NCI-H82 (cell line): Measurements from ENCODE around the gene PTPN18.
"Not testable (repeated sequence)": the region's sequence is repeated elsewhere in the genome, so short reads cannot be mapped to it uniquely, and the experiment has no call there.

Experiments
- DNase-seq: peaks from one replicate; lab custom pipeline; 2025; lab: John Stamatoyannopoulos, UW

PTPN18 gene, protein sequence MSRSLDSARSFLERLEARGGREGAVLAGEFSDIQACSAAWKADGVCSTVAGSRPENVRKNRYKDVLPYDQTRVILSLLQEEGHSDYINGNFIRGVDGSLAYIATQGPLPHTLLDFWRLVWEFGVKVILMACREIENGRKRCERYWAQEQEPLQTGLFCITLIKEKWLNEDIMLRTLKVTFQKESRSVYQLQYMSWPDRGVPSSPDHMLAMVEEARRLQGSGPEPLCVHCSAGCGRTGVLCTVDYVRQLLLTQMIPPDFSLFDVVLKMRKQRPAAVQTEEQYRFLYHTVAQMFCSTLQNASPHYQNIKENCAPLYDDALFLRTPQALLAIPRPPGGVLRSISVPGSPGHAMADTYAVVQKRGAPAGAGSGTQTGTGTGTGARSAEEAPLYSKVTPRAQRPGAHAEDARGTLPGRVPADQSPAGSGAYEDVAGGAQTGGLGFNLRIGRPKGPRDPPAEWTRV

DNA sequence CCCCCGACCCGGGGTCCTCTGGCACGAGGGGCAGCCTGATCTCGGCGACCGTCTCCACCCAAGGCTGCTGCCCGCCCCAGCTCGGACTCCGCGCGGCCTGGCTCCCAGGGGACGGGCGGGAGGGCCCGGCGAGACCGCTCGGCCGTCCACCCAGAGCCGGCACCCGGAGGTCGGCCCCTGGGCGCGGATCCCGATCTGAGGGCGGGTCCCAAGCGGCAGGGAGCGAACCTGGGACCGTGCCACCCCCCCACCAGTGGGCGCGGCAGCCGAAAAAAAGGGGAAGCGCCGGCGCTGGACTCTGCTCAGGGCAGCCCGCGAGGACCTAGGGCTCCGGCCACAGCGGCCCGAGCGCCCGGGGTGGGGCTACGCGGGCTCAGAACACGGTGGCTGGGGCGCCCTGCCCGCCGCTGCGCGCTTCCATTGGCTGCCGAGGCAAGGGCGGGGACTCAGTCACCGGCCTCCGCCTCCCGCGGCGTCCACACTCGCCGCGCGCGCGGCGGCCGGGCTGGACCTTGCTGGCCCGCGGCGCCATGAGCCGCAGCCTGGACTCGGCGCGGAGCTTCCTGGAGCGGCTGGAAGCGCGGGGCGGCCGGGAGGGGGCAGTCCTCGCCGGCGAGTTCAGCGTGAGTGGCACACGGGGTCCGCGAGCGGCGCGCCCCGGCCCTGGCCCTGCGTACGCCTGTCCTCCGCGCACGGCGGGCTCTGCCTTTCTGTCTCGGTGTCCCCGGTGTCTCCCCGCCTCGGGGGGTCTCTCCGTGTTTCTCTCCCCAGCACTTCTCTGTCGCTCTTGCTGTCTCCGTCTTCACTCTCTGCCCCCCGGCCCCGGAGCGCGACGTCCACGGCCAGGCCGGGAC, at the start of gene PTPN18:
PTPN18 (plus strand) TSS at position 479 of the 854 bp plus-strand sequence; CDS start at position 531, 52 bp downstream.
- DNase-seq: peak; percentile 85

DNA sequence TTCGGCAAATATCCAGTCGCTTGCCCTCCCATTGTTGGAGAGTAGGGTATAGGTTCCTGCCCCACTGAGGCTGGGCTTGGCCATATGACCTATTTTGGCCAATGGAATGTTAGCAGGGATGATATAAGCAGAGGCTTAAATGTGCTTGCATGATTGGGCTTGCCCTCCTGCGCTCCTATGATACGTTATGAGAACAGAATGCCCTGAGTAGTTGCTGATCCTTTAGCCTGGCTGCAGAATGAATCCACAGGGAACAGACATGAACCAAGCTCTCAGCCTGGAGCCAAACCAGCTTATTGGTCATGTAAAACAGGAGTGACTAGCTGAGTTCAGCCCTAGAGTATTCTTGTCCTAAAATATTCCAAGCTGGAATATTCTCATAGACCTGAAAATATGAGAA, 48.0 kb upstream of the PTPN18 start:
- no peak for DNase-seq

DNA sequence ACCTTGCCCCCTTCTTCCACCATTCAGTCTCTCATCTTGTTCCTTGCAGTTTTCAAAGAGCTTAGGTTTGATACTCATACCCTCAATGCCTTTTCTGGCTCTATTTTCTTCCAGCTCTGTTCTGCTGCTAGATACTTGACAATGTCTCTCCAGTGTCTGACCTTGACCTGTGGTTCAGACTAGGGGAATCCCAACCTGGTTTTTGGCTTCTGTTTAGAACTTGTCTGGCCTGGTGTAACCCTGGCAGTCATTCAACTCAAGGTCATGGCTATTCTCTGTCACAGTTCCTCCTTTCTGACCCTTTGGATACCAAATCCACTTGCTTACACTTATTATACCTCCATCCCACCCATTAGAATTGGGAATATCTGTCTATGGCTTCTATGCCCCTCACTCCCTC, 45.0 kb upstream of the PTPN18 start:
- DNase-seq: no peak

DNA sequence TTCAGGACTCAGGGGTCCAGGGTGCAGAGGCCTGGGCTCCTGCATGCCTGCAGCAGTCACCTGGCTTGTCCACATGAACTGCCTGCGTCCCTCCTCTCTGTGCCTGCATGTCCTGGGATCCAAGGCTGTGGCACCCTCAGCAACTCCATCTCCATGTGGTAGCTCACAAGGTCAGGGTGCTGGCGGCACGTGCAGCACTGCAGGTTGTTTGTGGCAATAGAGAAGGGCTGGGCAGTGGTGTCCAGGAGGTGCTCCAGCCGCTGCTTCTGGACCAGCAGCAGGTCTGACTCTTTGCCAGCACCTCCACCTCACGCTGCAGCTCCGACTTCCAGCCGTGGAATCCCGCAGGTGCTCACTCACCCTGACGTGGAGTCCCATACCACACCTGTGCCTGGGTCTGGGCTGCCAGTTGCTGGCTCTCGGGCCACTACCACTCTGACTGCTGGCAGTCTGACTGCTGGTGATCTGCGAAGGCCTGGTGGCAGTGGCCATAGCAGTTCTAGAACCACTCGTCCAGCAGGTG, 42.0 kb upstream of the PTPN18 start:
- DNase-seq: no peak

DNA sequence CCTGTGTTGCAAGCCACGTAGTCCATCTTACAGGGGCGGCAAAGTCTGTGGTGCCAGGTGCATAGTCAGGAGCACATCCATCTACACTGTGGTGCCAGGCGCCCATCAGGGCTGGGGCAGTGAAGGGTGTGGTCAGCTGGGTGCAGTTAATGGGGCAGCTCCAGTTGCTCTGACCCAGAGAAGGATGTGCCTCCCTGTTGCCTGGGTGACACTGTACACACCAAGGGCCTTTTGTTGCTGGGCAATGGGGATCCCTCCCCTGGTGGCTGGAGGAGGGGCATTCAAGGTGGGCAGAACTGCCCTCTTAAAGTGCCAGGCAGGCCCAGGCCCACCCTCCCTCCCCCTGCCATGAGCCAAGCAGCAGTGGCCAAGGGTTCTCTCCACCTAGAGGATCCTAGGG, 41.5 kb upstream of the PTPN18 start:
- no peak for DNase-seq

DNA sequence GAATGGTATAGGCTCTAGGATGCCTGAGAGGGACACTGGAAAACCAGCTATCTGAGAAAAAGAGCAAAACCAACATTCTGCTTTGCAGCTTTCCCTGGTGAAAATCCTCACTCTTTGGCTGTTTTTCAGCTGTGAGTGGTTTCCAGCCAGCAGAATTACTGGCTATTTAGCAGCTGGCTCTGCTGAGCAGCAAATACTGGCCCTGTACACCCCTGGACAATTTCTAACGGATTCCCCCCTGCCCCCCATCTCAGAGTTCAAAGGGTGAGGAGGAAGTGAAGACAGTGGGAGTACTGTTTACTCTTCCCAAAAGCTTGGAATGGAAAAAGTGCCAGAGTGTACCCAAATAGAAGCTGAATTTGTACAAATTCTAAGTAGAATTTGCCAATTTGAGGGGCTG, 39.3 kb upstream of the PTPN18 start:
- no peak for DNase-seq

DNA sequence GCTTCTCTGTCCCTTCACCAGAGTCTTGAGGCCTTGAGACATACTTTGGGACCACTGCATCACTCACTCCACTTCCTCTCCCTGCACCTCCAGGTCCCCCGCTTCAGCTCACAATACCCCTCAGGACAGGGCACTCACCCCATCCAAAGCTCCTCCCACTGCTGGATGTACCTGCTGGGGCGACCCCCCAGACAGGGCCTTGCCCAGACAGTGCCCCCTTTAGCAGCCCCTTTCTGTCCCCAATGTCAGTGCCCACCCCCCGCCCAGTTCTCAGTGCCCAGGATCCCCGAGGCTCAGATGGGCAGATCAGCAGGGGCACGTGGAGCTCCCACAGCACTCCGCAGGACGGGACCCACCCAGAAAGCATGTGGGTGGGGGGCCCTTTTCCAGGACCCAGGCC, 37.0 kb upstream of the PTPN18 start:
- no peak for DNase-seq

DNA sequence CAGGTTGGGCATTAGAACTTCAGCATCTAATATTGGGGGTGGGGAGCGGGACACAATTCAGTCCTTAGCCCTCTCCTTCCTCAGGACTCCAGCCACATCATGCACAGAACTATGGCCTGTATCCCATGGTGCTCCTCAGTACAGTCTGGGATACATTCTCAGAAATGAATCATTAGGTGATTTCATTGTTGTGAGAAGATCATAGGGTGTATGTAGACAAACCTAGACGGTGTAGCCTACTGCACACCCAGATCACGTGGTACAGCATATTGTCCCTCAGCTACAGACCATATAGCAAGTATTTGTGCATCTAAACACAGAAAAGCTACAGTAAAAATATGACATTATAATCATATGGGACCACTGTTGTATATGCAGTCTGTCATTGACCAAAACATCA, 36.3 kb upstream of the PTPN18 start:
- no peak for DNase-seq

DNA sequence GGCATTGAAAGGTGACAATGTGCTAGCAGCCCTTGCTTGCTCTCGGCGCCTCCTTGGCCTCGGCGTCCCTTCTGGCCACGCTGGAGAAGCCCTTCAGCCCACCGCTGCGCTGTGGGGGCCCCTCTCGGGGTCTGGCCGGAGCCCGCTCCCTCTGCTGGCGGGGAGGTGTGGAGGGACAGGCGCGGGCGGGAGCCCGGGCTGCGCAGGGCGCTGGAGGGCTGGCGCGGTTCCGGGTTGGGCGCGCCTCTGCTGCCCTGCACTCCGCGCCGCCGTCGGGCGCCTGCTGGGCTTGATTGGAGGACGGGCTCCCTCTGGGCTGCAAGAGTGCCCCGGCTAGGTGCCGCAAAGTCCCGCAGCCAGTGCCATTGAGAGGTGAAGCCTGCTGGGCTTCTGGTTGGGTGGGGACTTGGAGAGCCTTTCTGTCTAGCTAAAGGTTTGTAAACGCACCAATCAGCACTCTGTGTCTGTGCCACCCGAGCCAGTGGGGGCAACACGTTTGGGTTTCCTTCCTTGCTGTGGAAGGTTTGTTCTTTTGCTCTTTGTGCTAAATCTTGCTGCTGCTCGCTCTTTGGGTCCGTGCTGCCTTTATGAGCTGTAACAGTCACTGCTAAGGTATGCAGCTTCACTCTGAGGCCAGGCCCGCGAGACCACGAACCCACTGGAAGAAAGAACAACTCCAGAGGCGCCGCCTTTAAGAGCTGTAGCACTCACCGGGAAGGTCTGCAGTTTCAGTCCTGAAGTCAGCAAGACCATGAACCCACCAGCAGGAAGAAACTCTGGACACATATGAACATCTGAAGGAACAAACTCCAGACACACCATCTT, 27.9 kb upstream of the PTPN18 start:
- no peak for DNase-seq

DNA sequence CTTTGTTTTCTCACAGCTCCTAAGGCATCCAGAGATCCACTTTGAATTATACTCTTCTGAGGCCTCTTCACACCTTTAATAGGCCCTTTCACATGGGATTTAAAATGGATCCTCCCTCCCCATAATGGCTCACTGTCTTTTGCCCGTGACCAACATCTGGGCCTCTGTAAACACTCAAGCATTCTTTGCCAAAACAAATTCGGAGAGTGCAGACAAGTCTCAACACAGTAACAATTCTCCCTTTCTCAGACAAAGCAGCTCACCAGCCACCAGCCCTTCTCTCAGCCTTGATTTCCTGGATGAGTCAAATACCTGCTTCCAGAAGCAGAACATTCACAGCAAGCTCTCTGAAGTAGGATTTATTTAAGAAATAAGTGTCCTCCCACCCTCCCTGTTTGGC, 27.1 kb upstream of the PTPN18 start:
- DNase-seq: no peak

DNA sequence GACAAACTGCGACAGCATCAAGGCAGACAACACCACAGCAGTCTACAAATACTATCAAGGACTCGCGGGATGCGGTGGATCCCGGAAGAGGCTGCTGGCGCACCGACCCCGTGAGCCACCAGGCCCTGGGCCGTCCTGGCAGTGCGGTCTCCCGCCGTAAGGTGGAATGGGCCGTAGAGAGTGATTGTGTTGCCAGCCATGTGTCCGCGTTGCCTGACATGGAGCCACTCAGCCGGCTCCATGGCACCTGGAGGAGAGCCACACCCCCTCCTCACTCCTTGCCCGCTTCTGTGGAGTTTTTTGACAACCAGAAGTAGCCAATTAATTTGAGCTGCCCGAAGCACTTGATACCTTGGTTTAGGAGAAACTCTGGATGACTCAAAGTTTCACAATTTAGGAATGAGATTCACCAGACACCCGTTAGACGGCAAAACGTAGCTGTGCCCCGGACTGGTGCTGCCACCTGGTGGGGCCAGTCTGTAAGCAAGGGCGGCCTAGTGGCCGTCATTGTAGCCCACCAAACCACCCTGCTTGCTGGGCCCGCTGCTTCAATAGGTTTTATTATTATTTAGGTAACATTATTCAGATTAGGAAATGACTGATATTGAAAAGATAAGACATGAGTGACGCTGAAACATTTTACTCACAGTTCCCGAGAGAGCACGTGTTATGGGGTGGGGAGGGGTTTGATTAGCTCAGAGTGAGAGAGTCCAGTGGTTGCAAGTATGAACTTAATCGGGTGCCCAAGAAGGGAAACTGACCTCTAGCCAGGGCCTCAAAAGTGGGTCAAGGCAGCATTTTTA, 23.4 kb upstream of the PTPN18 start:
- DNase-seq: peak; percentile 85

DNA sequence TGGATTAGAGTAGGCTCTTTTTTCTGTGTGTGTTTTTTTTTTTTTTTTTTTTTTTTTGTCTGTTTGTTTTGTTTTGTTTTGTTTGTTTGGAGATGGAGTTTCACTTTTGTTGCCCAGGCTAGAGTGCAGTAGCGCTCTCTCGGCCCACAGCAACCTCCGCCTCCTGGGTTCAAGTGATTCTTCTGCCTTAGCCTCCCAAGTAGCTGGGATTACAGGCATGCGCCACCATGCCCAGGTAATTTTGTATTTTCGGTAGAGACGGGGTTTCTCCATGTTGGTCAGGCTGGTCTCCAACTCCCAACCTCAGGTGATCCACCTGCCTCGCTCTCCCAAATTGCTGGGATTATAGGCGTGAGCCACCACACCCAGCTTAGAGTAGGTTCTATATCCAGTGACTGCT, 22.6 kb upstream of the PTPN18 start:
- DNase-seq: not testable (repeated sequence)

DNA sequence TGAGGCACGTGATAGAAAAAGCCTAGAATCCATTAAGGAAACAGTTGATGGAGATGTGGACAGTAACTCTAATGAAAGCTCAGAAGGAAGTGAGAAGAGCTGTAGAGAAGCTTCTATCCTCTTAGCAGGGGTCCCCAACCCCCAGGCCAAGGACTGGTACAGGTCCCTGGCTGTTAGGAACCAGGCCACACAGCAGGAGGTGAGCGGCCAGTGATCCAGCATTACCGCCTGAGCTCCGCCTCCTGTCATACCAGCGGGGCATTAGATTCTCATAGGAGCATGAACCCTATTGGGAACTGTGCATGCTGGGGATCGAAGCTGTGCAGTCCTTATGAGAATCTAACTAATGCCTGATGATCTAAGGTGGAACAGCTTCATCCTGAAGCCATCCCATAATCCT, 21.8 kb upstream of the PTPN18 start:
- DNase-seq: peak; percentile 18

DNA sequence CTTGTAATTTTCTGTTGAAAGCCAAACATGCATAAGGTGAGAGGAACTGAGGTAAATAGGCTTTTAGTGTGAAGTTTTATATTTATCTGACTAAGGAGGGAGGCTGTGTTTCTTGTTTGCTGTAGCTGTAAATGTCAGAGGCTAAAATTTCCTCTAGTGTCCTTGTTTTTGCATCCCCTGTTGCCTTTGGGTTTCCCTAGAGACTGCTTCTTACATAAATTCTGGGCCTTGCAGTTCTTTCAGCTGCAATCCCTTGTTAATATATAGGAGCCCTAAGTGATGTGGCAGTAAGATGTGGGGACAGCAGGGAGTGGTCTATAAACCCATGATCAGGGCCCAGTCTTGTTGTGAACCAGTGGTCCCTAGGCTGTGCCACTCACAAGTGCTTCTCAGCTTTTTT, 20.6 kb upstream of the PTPN18 start:
- no peak for DNase-seq

DNA sequence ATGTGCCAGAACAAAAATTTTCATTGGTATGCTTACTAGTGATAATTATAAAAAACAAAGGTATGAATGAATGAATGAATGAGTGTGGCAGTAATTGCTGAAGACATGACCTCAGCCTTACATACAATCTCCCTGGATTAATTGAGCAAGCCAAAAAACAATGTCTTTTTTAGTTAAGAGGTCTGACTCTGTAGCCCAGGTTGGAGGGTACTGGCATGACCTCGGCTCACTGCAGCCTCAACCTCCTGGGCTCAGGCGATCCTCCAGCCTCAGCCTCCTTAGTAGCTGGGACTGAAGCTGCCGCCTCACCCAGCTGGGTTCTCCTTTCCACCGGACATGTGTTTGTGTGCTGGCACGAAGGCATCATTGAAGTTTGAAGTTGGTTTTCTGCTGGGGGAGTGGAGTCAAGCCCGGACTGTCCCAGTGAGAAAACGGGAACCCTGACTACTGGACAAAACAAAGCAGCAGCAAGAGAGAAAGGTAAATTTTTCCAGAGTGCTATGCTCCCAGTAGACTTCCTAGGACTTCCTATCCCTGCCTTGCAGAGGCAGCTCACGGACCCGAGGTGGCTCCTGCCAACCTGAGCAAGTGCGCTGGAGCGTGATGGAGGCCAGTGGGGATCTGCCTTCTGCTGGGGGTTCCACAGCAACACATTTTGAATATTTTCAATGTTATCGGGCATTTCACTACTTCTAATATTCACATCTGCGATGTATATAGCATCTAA, 19.5 kb upstream of the PTPN18 start:
- DNase-seq: peak; percentile 50

DNA sequence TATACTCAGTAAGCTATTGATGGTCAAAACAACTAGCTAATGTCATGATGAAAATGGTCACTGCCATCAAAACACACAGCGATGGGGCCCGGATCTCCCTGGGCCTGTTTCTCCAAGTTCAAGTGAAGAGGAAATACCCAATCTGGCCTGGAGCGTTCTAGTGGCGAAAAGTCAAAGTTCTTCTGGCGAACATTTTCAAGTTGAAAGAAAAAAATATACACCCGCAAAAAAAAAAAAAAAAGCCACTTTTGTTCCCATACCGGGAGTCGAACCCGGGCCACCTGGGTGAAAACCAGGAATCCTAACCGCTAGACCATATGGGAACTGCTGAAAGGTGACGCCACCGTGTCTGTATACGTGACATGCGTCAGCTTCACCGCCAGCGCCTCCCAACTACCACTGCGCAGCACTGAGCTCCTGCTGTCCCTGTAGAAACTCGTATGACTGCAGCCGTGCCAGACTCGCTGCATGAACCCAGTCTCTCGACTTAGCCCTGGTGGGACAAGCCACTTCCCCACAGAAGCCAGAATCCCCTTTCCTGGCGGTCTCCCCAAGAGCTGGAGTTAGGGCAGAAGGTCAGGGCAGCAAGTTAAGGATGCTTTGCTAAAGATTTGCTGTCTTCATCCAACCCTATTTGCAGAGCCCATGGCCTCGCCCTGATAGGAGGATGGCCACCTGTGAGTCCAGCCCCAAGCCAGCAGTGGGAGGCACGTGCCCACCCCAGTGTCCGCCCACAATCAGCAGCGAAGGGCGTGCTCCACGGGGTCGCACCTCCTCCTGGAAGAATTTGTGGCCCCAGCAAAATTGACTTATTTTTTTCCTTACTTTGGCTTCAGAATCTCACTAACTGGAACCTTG, 18.8 kb upstream of the PTPN18 start:
- peak; percentile 94 for DNase-seq

DNA sequence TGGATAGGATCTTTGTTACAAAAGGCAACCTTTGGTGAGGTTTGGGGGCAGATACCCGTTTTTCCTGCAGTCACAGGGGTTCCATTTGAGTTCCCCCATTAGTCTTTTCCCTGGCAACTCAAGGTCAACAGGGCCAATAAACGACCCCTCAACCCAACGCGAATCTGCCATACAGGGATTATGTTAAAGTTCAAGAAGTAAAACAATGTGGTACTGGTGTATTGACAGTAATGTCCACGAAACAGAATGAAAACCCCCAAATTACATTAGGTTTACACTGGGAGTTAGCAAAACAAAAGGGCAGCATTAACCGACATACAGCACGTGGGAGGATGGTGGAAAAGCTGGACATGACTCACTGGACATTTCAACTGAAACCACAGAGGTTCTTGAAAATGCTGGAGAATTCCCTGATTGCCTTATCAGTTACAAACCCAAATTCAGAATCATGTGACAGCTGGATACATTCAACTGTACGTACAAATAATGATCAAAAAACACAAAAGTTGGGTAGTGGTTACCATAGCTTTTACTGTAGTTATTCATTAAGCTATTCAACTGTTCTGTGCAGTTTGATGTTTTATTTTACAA, 18.0 kb upstream of the PTPN18 start:
- DNase-seq: no peak

DNA sequence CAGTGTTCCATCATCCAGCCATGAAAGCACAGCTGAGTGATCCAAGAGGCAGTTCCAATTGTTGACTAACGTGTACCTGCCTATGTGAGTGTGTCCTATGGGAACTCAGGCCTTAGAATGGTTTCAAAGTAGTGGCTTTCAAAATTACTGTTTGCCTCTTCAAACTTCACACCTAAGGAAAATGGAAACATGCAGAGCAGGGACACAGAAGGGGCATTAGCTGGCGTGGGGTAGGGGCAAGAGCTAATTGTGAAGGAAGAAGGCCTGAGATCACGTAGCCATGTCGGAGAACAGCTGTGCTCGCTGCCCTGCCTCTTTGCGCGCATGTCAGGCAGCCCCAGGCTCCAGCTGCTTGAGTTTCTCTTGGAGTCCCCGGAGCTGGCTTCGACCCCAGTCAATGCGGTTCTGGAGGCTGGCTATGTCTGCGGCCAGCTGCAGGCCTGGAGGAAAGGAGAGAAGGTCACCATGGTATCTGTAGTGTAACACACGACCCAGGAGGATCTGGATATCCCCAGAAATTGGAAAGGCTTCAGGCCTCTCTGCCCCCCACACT, 17.0 kb upstream of the PTPN18 start:
- DNase-seq: no peak
